Measurements from ENCODE around the gene NHLRC4. TPM values are rescaled to one million over a fixed set of nuclear protein-coding genes. Genes with fewer than 3 reads are reported as not detected.

NHLRC4 gene
- polyA plus RNA-seq, 1 donor (not counting 4 experiments of a cell fraction or from before 2014, with no cell fraction given): 0.10 TPM

- no peaks in the 10 kb centered on the region for H3K79me2 ChIP-seq (ENCODE audit: control insufficient read depth, insufficient read depth, low read length)
- H4K20me1 ChIP-seq (ENCODE audit: control insufficient read depth, extremely low read depth, insufficient read depth, low read length): peaks cover 2% of the 10 kb centered on the region
- no peak overlapping the region for H3K27ac ChIP-seq (ENCODE audit: control insufficient read depth, insufficient read depth, low read length)
- dilution Hi-C loops (cut with MboI; ENCODE audit: extremely low pct_ligation_motif_present, low sequenced_read_pairs): no loop called here
- H3K4me2 ChIP-seq (ENCODE audit: control insufficient read depth, extremely low read depth, insufficient read depth, low read depth, low read length): no peak overlapping the region
- FAIRE-seq (no peak), DNase-seq (ENCODE audit: low read depth, low spot score) (no peak)
- H3K9ac ChIP-seq (ENCODE audit: control insufficient read depth, extremely low read depth, insufficient read depth, low read length): no peak overlapping the region
- TF ChIP-seq EZH2 (IDR thresholded peaks at IDR 0.05; ENCODE audit: low read length): no peak
- TF ChIP-seq, protein P1, sequence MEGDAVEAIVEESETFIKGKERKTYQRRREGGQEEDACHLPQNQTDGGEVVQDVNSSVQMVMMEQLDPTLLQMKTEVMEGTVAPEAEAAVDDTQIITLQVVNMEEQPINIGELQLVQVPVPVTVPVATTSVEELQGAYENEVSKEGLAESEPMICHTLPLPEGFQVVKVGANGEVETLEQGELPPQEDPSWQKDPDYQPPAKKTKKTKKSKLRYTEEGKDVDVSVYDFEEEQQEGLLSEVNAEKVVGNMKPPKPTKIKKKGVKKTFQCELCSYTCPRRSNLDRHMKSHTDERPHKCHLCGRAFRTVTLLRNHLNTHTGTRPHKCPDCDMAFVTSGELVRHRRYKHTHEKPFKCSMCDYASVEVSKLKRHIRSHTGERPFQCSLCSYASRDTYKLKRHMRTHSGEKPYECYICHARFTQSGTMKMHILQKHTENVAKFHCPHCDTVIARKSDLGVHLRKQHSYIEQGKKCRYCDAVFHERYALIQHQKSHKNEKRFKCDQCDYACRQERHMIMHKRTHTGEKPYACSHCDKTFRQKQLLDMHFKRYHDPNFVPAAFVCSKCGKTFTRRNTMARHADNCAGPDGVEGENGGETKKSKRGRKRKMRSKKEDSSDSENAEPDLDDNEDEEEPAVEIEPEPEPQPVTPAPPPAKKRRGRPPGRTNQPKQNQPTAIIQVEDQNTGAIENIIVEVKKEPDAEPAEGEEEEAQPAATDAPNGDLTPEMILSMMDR (optimal IDR thresholded peaks at IDR 0.05 in 1 of 3, IDR thresholded peaks at IDR 0.05 in 1 of 3, conservative IDR thresholded peaks at IDR 0.05 in 1 of 3; ENCODE audit: extremely low read depth in 1 of 3, insufficient read depth in 2 of 3, low read length in 3 of 3): no peak
- H3K27me3 ChIP-seq (ENCODE audit: control insufficient read depth, extremely low read depth, insufficient read depth, low read length): peaks cover 3% of the 10 kb centered on the region
- H3K4me3 ChIP-seq (ENCODE audit: control insufficient read depth in 2 of 3, extremely low read depth in 1 of 3, insufficient read depth in 2 of 3, low read depth in 1 of 3, low read length in 3 of 3): no peak overlapping the region
- H3K4me1 ChIP-seq (ENCODE audit: control insufficient read depth, extremely low read depth, insufficient read depth, low read length): no peaks in the 10 kb centered on the region
- no peaks in the 10 kb centered on the region for H3K9me1 ChIP-seq (ENCODE audit: control insufficient read depth, extremely low read depth, insufficient read depth, low read length)
- H3K9me3 ChIP-seq (ENCODE audit: control insufficient read depth, low read depth, low read length): no peaks in the 10 kb centered on the region
- peaks cover 0 to 5% of the 10 kb centered on the region in 2 experiments for H3K36me3 ChIP-seq (ENCODE audit: control insufficient read depth in 2 of 2, extremely low read depth in 1 of 2, insufficient read depth in 2 of 2, low read length in 2 of 2)
- no peak overlapping the region for H2AFZ ChIP-seq (ENCODE audit: control insufficient read depth, low read length)
Measured at GRCh38 chr16:580946-581498, 14.2 kb downstream of the NHLRC4 start.

GRCh38 chr16:582218-582613, 15.4 kb downstream of the NHLRC4 start:
- Histone ChIP-seq H3K36me3 (ENCODE audit: control insufficient read depth in 2 of 2, extremely low read depth in 1 of 2, insufficient read depth in 2 of 2, low read length in 2 of 2) (peaks cover 0 to 4% of the 10 kb centered on the region in 2 experiments), H2AFZ (ENCODE audit: control insufficient read depth, low read length) (no peak overlapping the region), H3K4me3 (ENCODE audit: control insufficient read depth in 2 of 3, extremely low read depth in 1 of 3, insufficient read depth in 2 of 3, low read depth in 1 of 3, low read length in 3 of 3) (no peak overlapping the region), H3K9me3 (ENCODE audit: control insufficient read depth, low read depth, low read length) (no peaks in the 10 kb centered on the region), H3K4me2 (ENCODE audit: control insufficient read depth, extremely low read depth, insufficient read depth, low read depth, low read length) (no peak overlapping the region), H4K20me1 (ENCODE audit: control insufficient read depth, extremely low read depth, insufficient read depth, low read length) (peaks cover 2% of the 10 kb centered on the region), H3K9ac (ENCODE audit: control insufficient read depth, extremely low read depth, insufficient read depth, low read length) (no peak overlapping the region), H3K4me1 (ENCODE audit: control insufficient read depth, extremely low read depth, insufficient read depth, low read length) (peaks cover under 1% of the 10 kb centered on the region), H3K27ac (ENCODE audit: control insufficient read depth, insufficient read depth, low read length) (no peak overlapping the region), H3K79me2 (ENCODE audit: control insufficient read depth, insufficient read depth, low read length) (no peaks in the 10 kb centered on the region), H3K9me1 (ENCODE audit: control insufficient read depth, extremely low read depth, insufficient read depth, low read length) (no peaks in the 10 kb centered on the region), H3K27me3 (ENCODE audit: control insufficient read depth, extremely low read depth, insufficient read depth, low read length) (peaks cover 3% of the 10 kb centered on the region)
- DNase-seq (ENCODE audit: low read depth, low spot score): no peak
- FAIRE-seq: no peak
- dilution Hi-C loops (cut with MboI; ENCODE audit: extremely low pct_ligation_motif_present, low sequenced_read_pairs): no loop called here
- no peak for TF ChIP-seq EZH2 (IDR thresholded peaks at IDR 0.05; ENCODE audit: low read length)
- TF ChIP-seq, protein P1 (optimal IDR thresholded peaks at IDR 0.05 in 1 of 3, IDR thresholded peaks at IDR 0.05 in 1 of 3, conservative IDR thresholded peaks at IDR 0.05 in 1 of 3; ENCODE audit: extremely low read depth in 1 of 3, insufficient read depth in 2 of 3, low read length in 3 of 3): no peak
